NT2/D1 (cell line): ENCODE measurements around the gene TNFRSF25.
A peak's percentile ranks its signal among the peaks of the same experiment; 100 is the strongest.
"Not testable (repeated sequence)": the region's sequence is repeated elsewhere in the genome, so short reads cannot be mapped to it uniquely, and the experiment has no call there.

ENCODE experiments used
- DNase-seq: peaks from one replicate; pipeline ENCODE4 v3.0.0-alpha.2; 2011; ENCODE audit warnings: low read depth, low spot score
- H3K27me3 ChIP-seq: 2 replicates; pipeline ENCODE4 v1.6.0; 2011; ENCODE audit warnings: mild to moderate bottlenecking; ENCODE audit not compliant: insufficient read length, insufficient read depth
- H3K36me3 ChIP-seq: 2 replicates; pipeline ENCODE4 v1.6.1; 2011; ENCODE audit warnings: mild to moderate bottlenecking, low read length, mixed read lengths; ENCODE audit not compliant: insufficient read depth, insufficient read length
- H3K4me1 ChIP-seq: 2 replicates; pipeline ENCODE4 v1.5.1; 2011; ENCODE audit not compliant: insufficient read depth, insufficient read length
- H3K4me3 ChIP-seq: 2 replicates; pipeline ENCODE4 v1.5.1; 2011; ENCODE audit warnings: low read depth; ENCODE audit not compliant: insufficient read length
- H3K9ac ChIP-seq: 2 replicates; pipeline ENCODE4 v1.6.0; 2011; ENCODE audit warnings: low read depth; ENCODE audit not compliant: insufficient read length
- H3K9me3 ChIP-seq: 2 replicates; pipeline ENCODE4 v1.5.1; 2011; ENCODE audit warnings: mild to moderate bottlenecking, low read length; ENCODE audit not compliant: insufficient read depth
- SUZ12 ChIP-seq: IDR thresholded peaks from 2 replicates; pipeline ENCODE4 v1.6.1; 2011; ENCODE audit not compliant: insufficient read length, insufficient read depth; ENCODE audit errors: extremely low read depth
- YY1 ChIP-seq: IDR thresholded peaks from 2 replicates; pipeline ENCODE4 v1.6.1; 2011; ENCODE audit not compliant: insufficient read length, insufficient read depth
- ZNF274 ChIP-seq: IDR thresholded peaks from 2 replicates; pipeline ENCODE4 v1.6.1; 2011; ENCODE audit warnings: mild to moderate bottlenecking, low read depth, low read length

TNFRSF25 gene

GRCh38 chr1:6445062-6445763, 20.8 kb downstream of the TNFRSF25 start:
- H3K27me3 ChIP-seq = peaks cover 9% of the 10 kb centered on the region
- H3K4me3 ChIP-seq = no peak overlapping the region
- H3K9me3 ChIP-seq = no peaks in the 10 kb centered on the region
- no peaks in the 10 kb centered on the region for H3K36me3 ChIP-seq
- H3K4me1 ChIP-seq = peaks cover 15% of the 10 kb centered on the region
- TF ChIP-seq ZNF274 (no peak), YY1 (no peak), SUZ12 (no peak)
- no peak for DNase-seq
- no peak overlapping the region for H3K9ac ChIP-seq

- Histone ChIP-seq H3K4me3 (no peak overlapping the region), H3K9ac (no peak overlapping the region), H3K9me3 (no peaks in the 10 kb centered on the region), H3K4me1 (peaks cover 12% of the 10 kb centered on the region), H3K36me3 (no peaks in the 10 kb centered on the region), H3K27me3 (peaks cover 9% of the 10 kb centered on the region)
- TF ChIP-seq YY1 (no peak), SUZ12 (no peak), ZNF274 (no peak)
- DNase-seq = no peak
These were observed 21.6 kb downstream of the TNFRSF25 start for GRCh38 chr1:6444377-6444776.

- Histone ChIP-seq H3K9me3 (no peaks in the 10 kb centered on the region), H3K9ac (no peak overlapping the region), H3K27me3 (peaks cover 9% of the 10 kb centered on the region), H3K36me3 (no peaks in the 10 kb centered on the region), H3K4me3 (no peak overlapping the region), H3K4me1 (peaks cover 12% of the 10 kb centered on the region)
- no peak for DNase-seq
- no peak for TF ChIP-seq ZNF274
- no peak for TF ChIP-seq YY1
- no peak for TF ChIP-seq SUZ12
These were observed 22.4 kb downstream of the TNFRSF25 start for GRCh38 chr1:6443339-6444115.

GRCh38 chr1:6441586-6441985, 24.4 kb downstream of the TNFRSF25 start:
- no peak for DNase-seq
- no peak for TF ChIP-seq ZNF274
- TF ChIP-seq SUZ12 = no peak
- no peak for TF ChIP-seq YY1
- H3K9ac ChIP-seq = no peak overlapping the region
- peaks cover 9% of the 10 kb centered on the region for H3K27me3 ChIP-seq
- H3K9me3 ChIP-seq = no peaks in the 10 kb centered on the region
- H3K4me1 ChIP-seq = peaks cover 16% of the 10 kb centered on the region
- H3K36me3 ChIP-seq = no peaks in the 10 kb centered on the region
- no peak overlapping the region for H3K4me3 ChIP-seq

GRCh38 chr1:6440198-6441126, 25.5 kb downstream of the TNFRSF25 start:
- Histone ChIP-seq H3K27me3 (peaks cover 9% of the 10 kb centered on the region), H3K9me3 (no peaks in the 10 kb centered on the region), H3K36me3 (no peaks in the 10 kb centered on the region), H3K9ac (peak overlapping the region; percentile 74), H3K4me3 (peak overlapping the region; percentile 43), H3K4me1 (peaks cover 14% of the 10 kb centered on the region)
- DNase-seq = no peak
- TF ChIP-seq ZNF274 = no peak
- TF ChIP-seq YY1 = no peak
- TF ChIP-seq SUZ12 = no peak

- TF ChIP-seq ZNF274 (no peak), YY1 (no peak)
- H3K9ac ChIP-seq = no peak overlapping the region
- H3K4me1 ChIP-seq = peaks cover 13% of the 10 kb centered on the region
These were observed 27.9 kb downstream of the TNFRSF25 start for GRCh38 chr1:6438047-6438525.

GRCh38 chr1:6437012-6437700, 28.8 kb downstream of the TNFRSF25 start:
- not testable (repeated sequence) for DNase-seq, H3K36me3 ChIP-seq, H3K4me3 ChIP-seq, H3K9ac ChIP-seq, H3K27me3 ChIP-seq, H3K9me3 ChIP-seq
- H3K4me1 ChIP-seq = peaks cover 13% of the 10 kb centered on the region

More at GRCh38 chr1:6438047-6438525, 27.9 kb downstream of the TNFRSF25 start:
- Histone ChIP-seq H3K27me3 (peaks cover 9% of the 10 kb centered on the region), H3K4me3 (no peak overlapping the region), H3K36me3 (no peaks in the 10 kb centered on the region), H3K9me3 (no peaks in the 10 kb centered on the region)
- DNase-seq = peak; percentile 58

GRCh38 chr1:6436277-6436676, 29.7 kb downstream of the TNFRSF25 start:
- H3K4me3 ChIP-seq, H3K9ac ChIP-seq, H3K27me3 ChIP-seq, DNase-seq, H3K9me3 ChIP-seq, H3K4me1 ChIP-seq, H3K36me3 ChIP-seq: not testable (repeated sequence)
